KMS-11 (cell line): ENCODE results near the gene CST2.
"Not testable (repeated sequence)": the region's sequence is repeated elsewhere in the genome, so short reads cannot be mapped to it uniquely, and the experiment has no call there.

Experiments used
- H2AFZ ChIP-seq: fragments of 200-600 bp; sonication (generic); 2 replicates; pipeline ENCODE4 v1.6.1; 2016; ENCODE audit warnings: antibody characterized with exemption, mixed run types, low read depth
- H3K27ac ChIP-seq: fragments of 200-600 bp; sonication (generic); 2 replicates; pipeline ENCODE4 v1.6.1; 2016; ENCODE audit warnings: mild to moderate bottlenecking, mixed run types
- H3K27me3 ChIP-seq: fragments of 200-600 bp; sonication (generic); 2 replicates; pipeline ENCODE4 v1.6.1; 2017; ENCODE audit warnings: mild to moderate bottlenecking, low read depth, mixed run types, moderate library complexity; ENCODE audit not compliant: insufficient read depth
- H3K36me3 ChIP-seq: fragments of 200-600 bp; sonication (generic); 2 replicates; pipeline ENCODE4 v1.6.1; 2017; ENCODE audit warnings: mild to moderate bottlenecking, mixed run types; ENCODE audit not compliant: insufficient read depth
- H3K4me1 ChIP-seq: fragments of 200-600 bp; sonication (generic); 2 replicates; pipeline ENCODE4 v1.6.1; 2016; ENCODE audit warnings: mild to moderate bottlenecking, low read depth, mixed run types; ENCODE audit not compliant: poor library complexity, severe bottlenecking
- H3K4me2 ChIP-seq: fragments of 200-600 bp; sonication (generic); 2 replicates; pipeline ENCODE4 v1.7.0; 2016; ENCODE audit warnings: mild to moderate bottlenecking, mixed run types
- H3K4me3 ChIP-seq: fragments of 200-600 bp; sonication (generic); IDR thresholded peaks from 2 replicates; pipeline ENCODE4 v1.6.1; 2017; ENCODE audit warnings: low read depth, low read length, mixed read lengths; ENCODE audit not compliant: insufficient read depth
- H3K79me2 ChIP-seq: fragments of 200-600 bp; sonication (generic); 2 replicates; pipeline ENCODE4 v1.6.1; 2016; ENCODE audit warnings: low read depth, mixed run types; ENCODE audit not compliant: insufficient read depth
- H3K9ac ChIP-seq: fragments of 200-600 bp; sonication (generic); 2 replicates; pipeline ENCODE4 v1.6.1; 2016; ENCODE audit warnings: mild to moderate bottlenecking, mixed run types
- H4K20me1 ChIP-seq: fragments of 200-600 bp; sonication (generic); 2 replicates; pipeline ENCODE4 v1.6.1; 2016; ENCODE audit warnings: mild to moderate bottlenecking, mixed run types; ENCODE audit not compliant: insufficient read depth
- CTCF ChIP-seq: fragments of 200-600 bp; sonication (generic); conservative IDR thresholded peaks from 2 replicates; pipeline ENCODE4 v1.6.1; 2017; ENCODE audit warnings: low read depth, mild to moderate bottlenecking, antibody characterized with exemption, low read length, moderate library complexity, mixed read lengths

CST2 gene

GRCh38 chr20:23867152-23867776 is 40.7 kb upstream of the CST2 start:
- no peak for TF ChIP-seq CTCF
- no peak overlapping the region for H3K4me2 ChIP-seq
- no peaks in the 10 kb centered on the region for H3K36me3 ChIP-seq

GRCh38 chr20:23860771-23861170 is 34.2 kb upstream of the CST2 start:
- H3K79me2 ChIP-seq, H3K4me1 ChIP-seq, H3K27me3 ChIP-seq: not testable (repeated sequence)

More at GRCh38 chr20:23867152-23867776, 40.7 kb upstream of the CST2 start:
- Histone ChIP-seq H3K27me3 (no peaks in the 10 kb centered on the region), H2AFZ (no peak overlapping the region), H3K79me2 (no peaks in the 10 kb centered on the region), H3K9ac (no peak overlapping the region), H3K4me1 (no peaks in the 10 kb centered on the region), H3K4me3 (no peak overlapping the region), H4K20me1 (no peaks in the 10 kb centered on the region), H3K27ac (no peak overlapping the region)

GRCh38 chr20:23857962-23858595 is 31.6 kb upstream of the CST2 start:
- no peaks in the 10 kb centered on the region for H3K79me2 ChIP-seq
- H2AFZ ChIP-seq: no peak overlapping the region
- no peak overlapping the region for H3K4me2 ChIP-seq
- H4K20me1 ChIP-seq: no peaks in the 10 kb centered on the region
- H3K9ac ChIP-seq: no peak overlapping the region
- H3K27ac ChIP-seq: no peak overlapping the region
- no peaks in the 10 kb centered on the region for H3K4me1 ChIP-seq
- H3K27me3 ChIP-seq: no peaks in the 10 kb centered on the region
- H3K36me3 ChIP-seq: no peaks in the 10 kb centered on the region
- TF ChIP-seq CTCF: no peak
- no peak overlapping the region for H3K4me3 ChIP-seq

More at GRCh38 chr20:23860771-23861170, 34.2 kb upstream of the CST2 start:
- not testable (repeated sequence) for H3K4me2 ChIP-seq, H3K27ac ChIP-seq, H3K4me3 ChIP-seq, H3K36me3 ChIP-seq, H4K20me1 ChIP-seq, H2AFZ ChIP-seq, H3K9ac ChIP-seq

GRCh38 chr20:23856736-23857135 is 30.2 kb upstream of the CST2 start:
- H3K79me2 ChIP-seq: no peaks in the 10 kb centered on the region

More at GRCh38 chr20:23856736-23857135, 30.2 kb upstream of the CST2 start:
- H3K9ac ChIP-seq: no peak overlapping the region
- no peaks in the 10 kb centered on the region for H4K20me1 ChIP-seq
- H3K4me1 ChIP-seq: no peaks in the 10 kb centered on the region
- no peak overlapping the region for H3K4me3 ChIP-seq
- no peaks in the 10 kb centered on the region for H3K36me3 ChIP-seq
- no peak overlapping the region for H3K27ac ChIP-seq
- no peak for TF ChIP-seq CTCF
- no peaks in the 10 kb centered on the region for H3K27me3 ChIP-seq
- H3K4me2 ChIP-seq: no peak overlapping the region
- no peak overlapping the region for H2AFZ ChIP-seq
